UCSD-AML1 (cell line): ENCODE measurements around the gene ROBO2.

Source experiments
- DNase-seq: peaks from one replicate; lab custom pipeline; 2025; ENCODE audit not compliant: unreplicated experiment; lab: John Stamatoyannopoulos, UW

The ROBO2 gene, protein sequence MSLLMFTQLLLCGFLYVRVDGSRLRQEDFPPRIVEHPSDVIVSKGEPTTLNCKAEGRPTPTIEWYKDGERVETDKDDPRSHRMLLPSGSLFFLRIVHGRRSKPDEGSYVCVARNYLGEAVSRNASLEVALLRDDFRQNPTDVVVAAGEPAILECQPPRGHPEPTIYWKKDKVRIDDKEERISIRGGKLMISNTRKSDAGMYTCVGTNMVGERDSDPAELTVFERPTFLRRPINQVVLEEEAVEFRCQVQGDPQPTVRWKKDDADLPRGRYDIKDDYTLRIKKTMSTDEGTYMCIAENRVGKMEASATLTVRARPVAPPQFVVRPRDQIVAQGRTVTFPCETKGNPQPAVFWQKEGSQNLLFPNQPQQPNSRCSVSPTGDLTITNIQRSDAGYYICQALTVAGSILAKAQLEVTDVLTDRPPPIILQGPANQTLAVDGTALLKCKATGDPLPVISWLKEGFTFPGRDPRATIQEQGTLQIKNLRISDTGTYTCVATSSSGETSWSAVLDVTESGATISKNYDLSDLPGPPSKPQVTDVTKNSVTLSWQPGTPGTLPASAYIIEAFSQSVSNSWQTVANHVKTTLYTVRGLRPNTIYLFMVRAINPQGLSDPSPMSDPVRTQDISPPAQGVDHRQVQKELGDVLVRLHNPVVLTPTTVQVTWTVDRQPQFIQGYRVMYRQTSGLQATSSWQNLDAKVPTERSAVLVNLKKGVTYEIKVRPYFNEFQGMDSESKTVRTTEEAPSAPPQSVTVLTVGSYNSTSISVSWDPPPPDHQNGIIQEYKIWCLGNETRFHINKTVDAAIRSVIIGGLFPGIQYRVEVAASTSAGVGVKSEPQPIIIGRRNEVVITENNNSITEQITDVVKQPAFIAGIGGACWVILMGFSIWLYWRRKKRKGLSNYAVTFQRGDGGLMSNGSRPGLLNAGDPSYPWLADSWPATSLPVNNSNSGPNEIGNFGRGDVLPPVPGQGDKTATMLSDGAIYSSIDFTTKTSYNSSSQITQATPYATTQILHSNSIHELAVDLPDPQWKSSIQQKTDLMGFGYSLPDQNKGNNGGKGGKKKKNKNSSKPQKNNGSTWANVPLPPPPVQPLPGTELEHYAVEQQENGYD (N-terminal part only)

DNA sequence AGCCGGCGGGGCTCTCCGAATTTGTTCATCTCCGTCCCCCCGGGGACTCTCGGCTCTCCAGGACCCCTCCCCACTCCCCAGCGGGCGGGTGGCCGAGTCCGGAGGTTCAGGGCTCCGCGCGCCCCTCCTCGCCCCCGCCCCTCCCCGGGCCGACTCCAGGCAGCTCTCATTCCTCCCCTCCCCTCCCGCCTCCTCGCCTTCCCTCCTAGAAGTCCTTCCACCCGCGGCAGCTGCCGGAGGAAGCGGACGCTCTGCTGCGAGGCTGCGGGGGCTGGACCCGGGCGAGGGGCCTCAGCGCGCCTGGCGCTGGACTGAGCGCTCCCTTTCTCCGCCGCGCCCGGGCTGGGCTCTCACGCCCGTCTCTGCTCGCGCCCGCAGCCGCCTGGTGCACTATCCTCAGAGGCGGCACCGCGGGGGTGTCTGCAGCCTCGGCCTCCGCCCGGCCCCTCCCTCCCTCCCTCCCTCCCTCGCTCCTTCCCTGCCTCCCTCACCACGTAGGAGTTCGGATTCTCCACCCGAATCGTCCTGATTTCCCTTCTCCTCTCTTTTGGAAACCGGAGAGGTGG lies at the start of gene ROBO2:
ROBO2 (plus strand) TSS at position 494 of the 566 bp plus-strand sequence. CDS start 687 bp downstream, outside the sequence.
- no peak for DNase-seq

DNA sequence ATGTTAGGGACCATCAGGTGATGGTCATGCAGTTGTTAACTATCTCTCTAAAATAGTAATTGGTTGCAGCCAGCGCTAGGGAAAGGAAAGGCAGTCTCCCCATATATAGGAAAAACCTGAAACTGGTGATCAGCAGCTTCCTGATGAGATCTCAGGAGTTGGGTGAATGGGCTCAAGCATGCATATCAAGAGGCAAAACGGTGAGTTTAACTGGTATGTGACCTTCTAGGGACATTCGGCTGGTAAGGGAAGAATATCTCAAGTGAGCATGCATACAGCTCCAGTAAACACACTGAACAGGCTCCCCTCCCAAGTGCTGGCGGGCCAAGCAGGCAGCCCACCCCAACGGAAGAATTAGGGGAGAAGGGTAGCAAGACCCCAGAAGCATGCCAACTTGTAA lies 49.3 kb upstream of the ROBO2 start:
- DNase-seq = no peak

DNA sequence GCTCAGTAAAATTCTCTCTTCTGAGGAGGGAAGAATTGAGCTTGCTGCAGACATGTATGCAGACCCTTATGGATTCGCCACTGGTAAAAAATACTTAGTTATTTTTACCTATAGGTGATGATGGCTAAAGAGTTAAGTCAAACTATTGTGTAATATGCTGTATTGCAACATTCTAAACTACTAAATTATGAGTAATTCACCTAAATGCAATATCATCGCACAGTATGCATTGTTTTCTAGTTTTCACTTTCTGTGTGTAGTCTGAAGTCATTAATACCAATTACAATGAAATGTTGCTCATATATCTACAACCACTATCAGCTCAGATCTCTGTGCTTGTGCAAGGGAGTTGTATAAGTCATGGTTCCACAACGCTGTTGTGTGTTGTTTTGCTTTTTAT lies 48.7 kb upstream of the ROBO2 start:
- no peak for DNase-seq

DNA sequence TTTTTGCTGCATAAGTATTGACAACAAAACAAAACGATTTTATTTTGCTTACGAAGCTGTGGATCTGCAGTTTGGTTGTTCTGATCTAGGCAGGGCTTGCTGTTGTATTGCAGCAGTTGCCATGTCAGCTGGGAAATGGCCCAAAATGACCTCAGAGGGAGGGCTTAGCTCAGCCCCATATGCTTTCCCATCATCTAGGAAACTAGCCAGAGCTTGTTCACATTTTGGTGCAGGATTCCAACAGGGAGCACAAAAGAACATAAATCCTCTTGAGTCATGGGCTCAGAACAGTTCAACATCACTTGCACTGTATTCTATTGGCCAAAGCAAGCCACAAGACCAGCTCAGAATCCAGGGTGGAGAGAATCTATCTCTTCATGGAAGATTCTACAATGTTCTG lies 42.2 kb upstream of the ROBO2 start:
- DNase-seq = no peak

DNA sequence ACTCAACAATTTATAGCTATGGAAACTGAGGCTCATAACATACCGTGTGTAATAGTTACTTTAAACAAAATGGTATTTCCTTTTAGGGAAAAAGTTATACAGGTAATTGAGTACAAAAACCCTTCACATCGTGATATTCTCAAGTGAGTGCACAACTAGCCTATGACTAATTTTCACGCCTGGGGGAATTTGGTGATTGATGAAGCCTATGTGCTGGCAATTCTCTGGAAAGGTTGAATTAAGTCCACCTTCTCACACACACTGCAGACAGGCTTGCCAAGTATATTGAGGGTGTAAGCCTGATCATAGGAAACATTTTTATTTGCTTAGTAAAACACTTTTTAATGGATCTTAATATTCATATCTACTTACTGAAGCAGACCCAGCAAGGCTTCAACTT lies 41.3 kb upstream of the ROBO2 start:
- no peak for DNase-seq

DNA sequence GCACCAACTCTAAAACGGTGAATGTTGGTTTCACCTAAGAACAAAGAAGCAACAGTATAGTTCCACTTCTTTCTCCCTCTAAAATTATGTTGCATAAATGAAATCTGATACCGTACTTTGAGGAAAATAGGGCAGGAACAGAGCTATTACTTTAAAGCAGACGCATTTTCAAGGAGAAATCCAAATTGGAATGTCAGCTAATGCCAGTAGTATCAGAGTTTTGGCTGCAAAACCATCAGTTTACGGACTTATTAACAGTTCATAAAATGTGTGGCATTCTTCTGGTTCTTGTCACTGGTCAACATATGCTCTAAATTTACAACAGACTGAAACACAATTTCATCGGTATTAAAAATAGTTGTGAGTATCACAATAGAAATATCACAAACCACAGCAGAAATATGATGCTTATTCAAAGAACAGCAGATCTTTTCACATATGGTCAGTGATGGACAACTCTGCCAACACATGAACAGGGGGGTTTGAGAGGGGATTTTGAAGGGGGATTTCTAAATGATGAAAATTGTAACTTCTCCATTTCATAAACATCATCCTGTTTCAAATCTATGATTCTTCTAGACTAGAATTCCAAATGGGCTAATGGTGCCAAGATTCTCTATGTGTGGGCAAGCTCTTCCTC lies 38.7 kb upstream of the ROBO2 start:
- DNase-seq = no peak

DNA sequence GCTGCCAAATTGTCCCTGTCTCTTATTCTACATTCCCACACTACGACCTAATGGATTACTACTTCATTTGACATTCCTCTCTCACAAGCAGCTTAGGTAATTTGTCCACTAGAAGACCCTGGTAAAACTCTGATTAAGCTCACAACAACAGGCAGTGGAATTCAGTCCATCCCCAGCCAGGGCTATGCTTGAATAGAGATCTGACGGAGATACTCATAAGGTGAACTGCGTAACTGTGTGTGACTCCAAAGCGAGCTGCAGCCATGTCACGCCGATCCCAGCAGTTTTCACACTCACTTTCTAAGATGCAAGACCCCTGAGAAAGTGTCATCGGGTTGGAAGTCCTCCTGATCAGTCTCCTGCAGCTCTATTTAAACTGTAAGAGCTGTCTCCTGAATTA lies 25.7 kb upstream of the ROBO2 start:
- DNase-seq = no peak

DNA sequence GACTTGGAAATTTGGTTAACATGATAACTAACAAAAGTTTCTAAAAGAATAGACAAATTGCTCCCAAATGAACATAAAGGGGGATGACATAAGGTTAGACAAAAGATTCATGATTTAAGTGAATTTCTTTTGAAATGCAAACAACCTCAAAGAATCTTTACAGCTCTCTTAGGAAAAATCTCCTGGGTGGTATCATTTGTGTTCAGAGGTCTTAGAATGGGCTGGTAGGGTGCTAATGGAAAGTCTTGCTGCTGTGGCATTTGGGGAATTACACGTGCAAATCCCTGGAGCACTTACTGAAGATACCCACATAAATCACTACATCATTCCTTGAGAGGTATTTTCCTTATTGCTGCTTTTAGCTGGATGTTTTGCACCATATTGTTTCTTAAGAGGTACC lies 14.4 kb upstream of the ROBO2 start:
- no peak for DNase-seq

DNA sequence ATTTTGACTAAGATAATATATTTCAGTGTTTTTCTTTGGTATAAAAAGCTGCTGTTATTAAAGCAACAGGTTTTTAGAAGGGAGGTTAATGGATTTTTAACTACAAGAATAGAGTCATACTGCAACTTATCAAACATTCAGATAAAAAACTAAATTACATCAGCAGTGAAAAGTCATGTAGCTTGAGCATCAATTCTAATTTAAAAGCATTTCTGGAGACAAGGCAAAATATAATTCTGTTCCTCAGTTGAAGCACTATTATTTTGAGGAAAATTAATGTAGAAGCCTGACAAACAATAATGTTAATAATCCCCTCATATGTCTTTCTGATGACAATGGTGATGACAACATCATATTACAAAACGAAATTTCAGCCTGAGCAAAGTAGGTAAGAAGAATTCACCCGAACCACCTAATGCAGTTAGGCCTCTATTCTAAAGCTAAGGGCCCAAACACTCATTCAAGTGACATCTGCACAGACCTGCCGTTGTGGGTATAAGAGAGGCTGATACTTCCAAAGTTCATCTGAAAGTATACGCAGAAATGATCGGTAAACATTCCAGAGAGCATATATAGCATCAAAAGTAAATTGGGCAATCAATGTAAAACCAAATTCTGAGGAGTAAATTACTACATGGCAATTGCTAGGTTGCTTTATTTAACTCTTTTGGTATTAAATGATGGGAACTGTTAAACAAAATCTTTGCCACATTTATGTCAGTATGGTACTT lies 12.8 kb upstream of the ROBO2 start:
- DNase-seq = no peak

DNA sequence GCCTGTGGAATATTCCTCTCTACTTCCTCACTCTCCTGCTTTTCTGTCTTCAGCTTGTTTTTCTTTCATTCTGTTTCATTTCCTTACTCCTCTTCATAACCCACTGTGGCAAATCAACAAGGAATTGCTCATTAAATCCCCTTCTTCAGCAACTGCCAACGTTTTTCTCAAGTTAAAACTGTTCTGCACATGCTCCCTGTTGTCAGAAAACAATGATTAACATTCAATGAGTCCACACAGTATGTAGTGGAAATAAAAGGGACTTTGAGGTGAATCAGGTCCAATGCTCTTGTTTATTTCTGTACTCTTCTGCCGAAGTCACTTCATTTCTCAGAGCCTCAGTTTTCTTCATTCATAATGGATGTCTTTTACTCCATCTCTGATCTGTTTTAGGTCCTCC lies 11.9 kb upstream of the ROBO2 start:
- no peak for DNase-seq

DNA sequence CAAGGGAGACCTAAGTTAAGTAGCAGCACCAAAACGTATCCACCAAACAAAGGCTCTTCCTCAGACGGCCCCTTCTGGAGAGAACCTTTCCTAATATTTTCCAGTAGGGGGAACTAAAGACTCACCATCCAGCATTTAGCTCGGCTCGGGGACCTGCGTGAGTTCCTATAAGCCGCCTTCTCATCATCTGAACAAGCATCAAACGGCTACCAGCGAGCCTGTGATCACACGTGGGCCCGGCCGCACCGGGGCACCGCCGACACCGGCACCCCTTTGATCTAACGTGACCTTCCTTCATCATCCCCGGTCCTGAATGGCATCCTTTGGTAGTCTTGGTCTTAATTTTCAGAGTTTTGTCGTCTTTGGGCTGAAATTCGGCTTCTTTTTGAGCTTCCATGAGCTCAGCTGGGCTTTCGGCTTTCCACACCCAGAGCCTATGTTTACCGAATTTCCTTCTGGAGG lies 1.4 kb upstream of the ROBO2 start:
- peak; percentile 19 for DNase-seq

DNA sequence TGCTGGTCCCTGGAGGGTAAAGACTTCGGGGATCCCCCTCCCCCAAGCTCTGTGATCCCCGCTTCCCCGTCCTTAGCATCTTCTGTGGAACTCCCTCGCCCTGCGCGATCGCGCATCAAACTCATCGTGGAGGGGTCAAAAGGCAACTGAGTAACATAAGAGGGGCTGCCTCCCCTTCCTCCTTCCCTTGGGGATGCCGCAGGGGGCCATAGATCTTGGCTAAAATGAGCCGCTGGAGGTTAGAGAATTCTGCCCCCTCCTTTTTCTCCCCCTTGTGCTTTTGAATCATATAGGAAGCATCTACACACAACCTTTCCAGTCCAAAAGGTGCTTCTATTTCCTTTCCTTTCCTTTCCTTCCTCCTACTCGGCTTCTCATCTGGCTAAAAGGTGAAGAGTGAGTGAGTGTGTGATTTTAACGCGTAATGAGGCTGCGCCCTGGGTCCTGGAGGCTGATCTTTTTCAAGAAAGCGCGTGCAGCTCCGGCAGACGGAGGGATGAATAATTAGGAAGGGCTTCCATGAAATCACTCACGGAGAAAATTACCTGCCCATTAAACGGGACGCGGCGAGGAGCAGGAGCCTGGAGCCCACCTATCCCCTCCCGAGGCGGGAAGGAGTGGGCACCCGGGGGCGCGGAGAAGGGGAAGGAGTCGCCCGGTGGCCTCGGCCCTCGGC lies 831 bp upstream of the ROBO2 start:
- peak; percentile 10 for DNase-seq

DNA sequence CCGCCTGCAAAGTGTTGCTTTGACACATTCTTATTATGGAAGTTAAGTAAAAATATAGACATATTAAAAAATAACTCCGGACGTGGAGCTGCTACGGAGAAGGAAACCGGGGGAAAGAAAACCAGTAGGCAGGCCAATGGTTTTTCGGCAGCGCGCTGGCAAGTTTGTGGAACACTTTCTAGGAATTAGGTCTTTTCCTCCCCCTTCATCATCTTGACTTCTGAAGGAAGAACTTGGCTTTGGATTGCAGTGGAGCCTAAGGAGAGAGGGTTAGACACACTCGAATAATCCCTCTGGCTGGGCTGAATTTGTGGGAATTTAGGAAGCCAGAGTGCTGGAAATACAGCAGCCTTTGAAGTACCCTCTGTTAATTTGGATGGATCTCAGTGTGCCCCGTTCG lies 317 bp downstream of the ROBO2 start:
- peak; percentile 3 for DNase-seq

DNA sequence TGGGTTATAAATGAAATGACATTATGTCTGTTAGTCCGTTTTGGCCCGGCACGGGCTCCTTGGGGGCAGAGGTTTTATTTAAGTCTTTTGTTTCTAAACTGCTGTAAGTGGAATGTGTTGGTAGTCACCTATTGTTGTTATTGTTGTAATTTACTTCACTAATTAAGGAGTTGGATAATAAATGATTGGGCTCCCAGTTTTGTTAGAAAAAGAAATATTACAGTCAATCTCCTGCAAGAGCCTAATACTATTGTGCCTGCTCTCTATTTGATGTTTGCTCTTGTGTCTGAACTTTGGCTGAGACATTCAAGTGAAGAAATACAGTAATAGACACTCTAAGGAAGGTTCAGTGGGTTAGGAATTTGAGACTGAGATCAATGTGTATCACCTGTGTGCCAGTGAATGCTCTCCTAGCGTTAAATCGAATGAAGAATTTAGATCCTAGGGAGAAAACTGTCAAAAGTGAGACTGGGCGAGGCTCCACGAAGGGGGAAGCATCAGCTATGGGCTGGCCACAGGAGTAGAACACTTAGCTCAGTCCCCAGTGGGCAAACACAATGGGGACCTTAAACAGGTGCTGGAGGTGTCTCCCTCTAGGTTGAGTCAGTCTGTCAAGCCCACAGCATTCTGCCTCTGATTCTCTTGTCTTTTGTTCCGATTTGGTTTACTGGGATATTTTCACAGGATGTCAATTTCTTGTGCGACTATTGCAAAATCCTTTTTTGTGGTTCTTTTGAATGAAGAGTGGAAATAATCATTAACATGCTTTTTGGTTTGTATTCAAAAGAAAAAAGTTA lies 1.2 kb downstream of the ROBO2 start:
- DNase-seq = peak; percentile 6

DNA sequence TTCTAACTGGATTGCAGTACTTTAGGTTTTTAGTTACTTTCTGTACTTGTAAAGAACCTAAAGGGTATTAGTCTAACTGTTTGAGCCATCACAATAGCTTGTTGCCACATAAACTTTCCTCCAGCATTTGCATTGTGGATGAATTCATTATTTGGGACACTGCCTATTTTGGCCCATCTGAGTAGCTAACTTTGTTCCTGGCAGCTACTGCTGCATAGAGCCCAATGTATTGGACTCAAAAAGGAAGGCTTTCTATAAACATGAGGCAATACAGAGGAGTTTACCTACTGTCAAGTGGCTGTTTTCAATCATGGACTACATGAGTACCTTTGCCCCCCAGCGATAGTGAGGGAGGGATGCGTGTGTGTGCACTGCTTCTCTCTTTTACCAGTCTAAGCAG lies 1.9 kb downstream of the ROBO2 start:
- DNase-seq = no peak

DNA sequence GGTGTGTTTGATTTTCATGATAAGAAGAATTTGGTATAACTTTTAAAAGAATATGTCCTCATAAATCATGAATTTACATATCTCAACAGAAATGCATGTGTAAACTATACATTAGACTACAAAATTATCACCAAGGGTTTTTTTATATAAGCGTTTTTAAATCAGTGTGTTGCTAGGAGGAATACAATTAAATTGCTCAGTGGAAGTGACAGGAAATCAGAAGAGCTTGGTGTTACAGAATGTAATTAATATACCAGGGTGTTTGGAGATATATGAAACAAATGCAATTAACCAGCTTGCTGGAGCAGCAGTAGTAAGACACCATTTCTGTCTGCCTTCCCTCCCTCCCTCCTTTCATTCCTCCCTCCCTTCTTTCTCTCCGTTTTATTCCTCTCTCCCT lies 2.4 kb downstream of the ROBO2 start:
- DNase-seq = no peak

DNA sequence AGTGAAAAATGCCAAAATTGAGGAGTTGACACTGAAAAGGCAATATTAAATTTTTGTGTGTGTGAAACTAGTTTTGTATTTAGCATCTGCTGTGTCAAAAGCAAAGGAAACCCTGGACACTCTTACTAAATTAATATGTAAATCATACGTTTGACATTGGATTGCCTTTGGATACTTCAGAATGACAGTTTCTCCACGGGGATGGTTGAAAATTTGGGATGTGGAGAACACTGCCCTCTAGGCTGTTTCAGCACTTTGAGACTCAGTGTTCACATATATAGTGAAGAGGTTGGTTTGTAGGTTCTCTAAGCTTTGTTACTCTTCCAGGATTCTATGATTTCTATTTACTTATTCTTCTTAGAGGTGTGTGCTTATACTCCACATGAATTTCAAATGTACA lies 3.0 kb downstream of the ROBO2 start:
- DNase-seq = no peak

DNA sequence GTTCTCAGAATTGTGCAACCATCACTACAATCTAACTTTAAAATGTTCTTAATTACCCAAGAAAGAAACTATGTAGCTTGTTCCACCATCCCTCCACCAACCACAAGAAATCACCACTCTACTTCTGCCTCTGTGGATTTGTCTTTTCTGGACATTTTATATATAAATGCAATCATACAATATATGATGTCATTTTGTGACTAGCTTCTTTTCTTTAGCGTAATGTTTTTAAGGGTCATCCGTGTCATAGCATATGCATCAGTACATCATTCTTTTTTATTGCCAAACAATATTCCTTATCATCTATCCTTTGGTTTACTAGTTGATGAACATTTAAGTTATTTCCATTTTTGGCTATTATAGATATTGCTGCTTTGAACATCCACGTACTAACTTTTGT lies 5.8 kb downstream of the ROBO2 start:
- DNase-seq = no peak

DNA sequence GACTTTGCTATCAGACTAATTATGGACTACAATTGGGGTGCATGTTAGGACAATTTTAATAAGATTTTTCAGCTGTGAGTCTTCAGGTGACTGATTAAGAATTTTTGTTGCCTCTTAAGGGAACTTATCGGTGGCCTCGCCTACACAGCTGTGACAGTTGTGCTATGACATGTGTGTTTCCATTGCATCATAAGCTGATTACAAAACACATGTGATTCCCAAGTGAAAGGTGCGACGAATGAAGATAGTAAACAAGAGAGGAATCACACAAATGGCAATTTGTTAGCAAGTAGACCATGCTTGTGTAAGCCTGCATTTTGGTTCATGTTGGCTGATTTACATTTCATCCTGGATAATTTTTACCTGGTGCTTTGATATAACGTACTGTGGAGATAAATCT lies 8.3 kb downstream of the ROBO2 start:
- DNase-seq = no peak
